Peyer's patch (tissue), 4 donors: ENCODE results near the gene PWWP2B.

Experiments
- CTCF ChIP-seq, 6 experiments: fragments of 450-650 bp in 4 of 6; fragments of 200-600 bp in 2 of 6; sonication (generic) in 1 of 6; IDR thresholded peaks; one replicate each; pipeline ENCODE4 v1.5.1; 2017 to 2019; ENCODE audit warnings: antibody characterized with exemption in 6 of 6, mild to moderate bottlenecking in 3 of 6, moderate library complexity in 1 of 6
- POLR2A ChIP-seq, 2 donors: fragments of 450-650 bp; IDR thresholded peaks; one replicate each; pipeline ENCODE4 v1.5.1; 2017; ENCODE audit warnings: antibody characterized with exemption in 2 of 2, mild to moderate bottlenecking in 2 of 2, moderate library complexity in 2 of 2

GRCh38 chr10:132433671-132434340, 36.8 kb downstream of the PWWP2B start:
- TF ChIP-seq CTCF (IDR thresholded peaks at IDR 0.05): no peak
- no peak for TF ChIP-seq POLR2A (IDR thresholded peaks at IDR 0.05)
